Panc1 (cell line): ENCODE data around the gene SUGP1. TPM values are rescaled to one million over a fixed set of nuclear protein-coding genes. Genes with fewer than 3 reads are reported as not detected.
A peak's percentile ranks its signal among the peaks of the same experiment; 100 is the strongest.

Experiments
- ATAC-seq: fragments of 200-7000 bp; cut with Tn5 transposase; 2 replicates; pipeline ENCODE4 v1.9.1; 2020; ENCODE audit warnings: mild to moderate bottlenecking, moderate library complexity
- BruUV-seq: library from RNA; stranded (reverse); fragments of 400-500 nt; replicated peaks from 2 replicates; lab custom pipeline; 2021; lab: Mats Ljungman, UMichigan
- CTCF ChIA-PET: fragments of 300-600 bp; sonication (Branson Sonifier 250); formaldehyde crosslinking; loops from one replicate; lab custom pipeline; 2022; ENCODE audit warnings: antibody characterized with exemption; lab: Charles Lee
- POLR2A ChIA-PET: fragments of 300-600 bp; sonication (Branson Sonifier 250); formaldehyde crosslinking; loops from one replicate; lab custom pipeline; 2022; ENCODE audit warnings: antibody characterized with exemption; lab: Charles Lee
- DNase-seq: peaks from one replicate; pipeline ENCODE4 v3.0.0-alpha.2; 2010; ENCODE audit warnings: low read depth, low spot score
- H3K27ac ChIP-seq: 2 replicates; pipeline ENCODE4 v1.5.1; 2011; ENCODE audit warnings: mild to moderate bottlenecking, low read length, inconsistent platforms
- H3K27me3 ChIP-seq: fragments of 200-500 bp; sonication (Bioruptor generic); 2 replicates; pipeline ENCODE4 v1.6.0; 2014; ENCODE audit warnings: low read length, inconsistent platforms; ENCODE audit not compliant: control insufficient read depth, insufficient read depth
- H3K36me3 ChIP-seq: fragments of 200-500 bp; sonication (Bioruptor generic); 2 replicates; pipeline ENCODE4 v1.5.1; 2014; ENCODE audit warnings: inconsistent platforms, mild to moderate bottlenecking, low read length, moderate library complexity; ENCODE audit not compliant: control insufficient read depth, insufficient read depth
- H3K4me1 ChIP-seq: 2 replicates; pipeline ENCODE4 v1.5.1; 2011; ENCODE audit warnings: inconsistent platforms, mild to moderate bottlenecking, low read length, moderate library complexity; ENCODE audit not compliant: control insufficient read depth, insufficient read depth
- H3K4me3 ChIP-seq, 2 experiments: 2 replicates each; pipeline ENCODE4 v1.5.1; 2011 to 2012; ENCODE audit warnings: low read depth in 2 of 2, low read length in 2 of 2, mild to moderate bottlenecking in 2 of 2, inconsistent platforms in 1 of 2, moderate library complexity in 1 of 2
- H3K9me3 ChIP-seq: fragments of 200-500 bp; sonication (Bioruptor generic); 2 replicates; pipeline ENCODE4 v1.5.1; 2014; ENCODE audit warnings: low read depth, mild to moderate bottlenecking, inconsistent platforms, low read length, moderate library complexity; ENCODE audit not compliant: control insufficient read depth, insufficient read depth
- POLR2AphosphoS5 ChIP-seq: IDR thresholded peaks from 2 replicates; pipeline ENCODE4 v1.6.1; 2012; ENCODE audit warnings: mild to moderate bottlenecking, low read depth, low read length, moderate library complexity
- REST ChIP-seq, 2 experiments: IDR thresholded peaks; 2 replicates each; pipeline ENCODE4 v1.6.1; 2011 to 2012; ENCODE audit warnings: low read depth in 2 of 2, control low read depth in 1 of 2, low read length in 1 of 2, mild to moderate bottlenecking in 1 of 2, moderate library complexity in 1 of 2; ENCODE audit not compliant: insufficient read depth in 1 of 2
- SIN3A ChIP-seq: IDR thresholded peaks from 2 replicates; pipeline ENCODE4 v1.6.1; 2012; ENCODE audit warnings: low read depth, mild to moderate bottlenecking, low read length, moderate library complexity, borderline replicate concordance; ENCODE audit not compliant: insufficient read depth
- TCF7L2 ChIP-seq: IDR thresholded peaks from 2 replicates; pipeline ENCODE4 v1.6.1; 2011; ENCODE audit warnings: mild to moderate bottlenecking, low read depth, low read length, inconsistent platforms
- in situ Hi-C: cut with HindIII; loops from 2 replicates; pipeline ENCODE4 v1.10.0; 2016; ENCODE audit warnings: low sequenced_read_pairs, low pct_unique_long_range_greater_than_20kb
- intact Hi-C: fragments of 100-400 bp; cut with micrococcal nuclease; formaldehyde crosslinking; loops from one replicate; pipeline ENCODE4 v1.10.0; 2022; ENCODE audit not compliant: unreplicated experiment
- total RNA-seq: library from RNA; stranded (reverse); gene quantifications from one replicate; pipeline ENCODE4 v1.2.1, GENCODE V29; 2021; ENCODE audit not compliant: unreplicated experiment
- TF ChIP-seq, protein P1 (sequence below): fragments of 450-650 bp; IDR thresholded peaks from 2 replicates; pipeline ENCODE4 v1.5.1; 2017; ENCODE audit warnings: mild to moderate bottlenecking

The SUGP1 gene
- total RNA-seq, 1 experiment from 2014 or later, result 41.5 TPM

DNA sequence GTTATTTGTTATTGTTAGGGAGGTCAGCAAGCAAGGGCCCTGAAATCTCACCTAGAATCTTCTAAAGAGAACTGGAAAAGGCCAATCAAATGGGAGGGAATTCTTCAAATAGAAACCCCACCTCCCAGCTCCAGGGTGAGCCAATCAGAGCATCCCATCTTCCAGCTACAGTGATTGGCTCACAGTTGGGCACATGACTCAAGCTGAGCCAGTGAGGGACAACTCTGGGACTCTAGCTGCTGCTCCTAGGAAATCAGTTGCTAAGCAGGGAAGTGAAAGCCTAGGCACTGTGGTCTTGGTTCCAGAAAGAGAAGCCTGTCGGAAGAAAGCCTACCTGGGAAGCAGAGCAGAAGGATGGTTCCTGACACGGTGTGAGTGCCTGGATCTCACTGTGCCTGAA, 60.6 kb downstream of the SUGP1 start:
- POLR2A ChIA-PET, result interaction anchor here (0.6 kb wide), 1 partner anchor 232 kb away, joined by 3 read pairs; no protein-coding TSS in a partner anchor
- CTCF ChIA-PET, result no interaction called here
- in situ Hi-C loops, result no loop called here

GRCh38 chr19:19258589-19259338, 61.5 kb downstream of the SUGP1 start:
- intact Hi-C loops, result no loop called here
- BruUV-seq, result no TSS peak
- Histone ChIP-seq H3K27me3 (no peaks in the 10 kb centered on the region; the same call in 1 of the 2 replicates), H3K4me3 (no peak overlapping the region), H3K27ac (no peak overlapping the region), H3K36me3 (no peaks in the 10 kb centered on the region), H3K9me3 (no peaks in the 10 kb centered on the region), H3K4me1 (no peaks in the 10 kb centered on the region)
- ATAC-seq (no peak), DNase-seq (no peak)
- ChIA-PET POLR2A (no interaction called here), CTCF (no interaction called here)
- TF ChIP-seq, protein P1, sequence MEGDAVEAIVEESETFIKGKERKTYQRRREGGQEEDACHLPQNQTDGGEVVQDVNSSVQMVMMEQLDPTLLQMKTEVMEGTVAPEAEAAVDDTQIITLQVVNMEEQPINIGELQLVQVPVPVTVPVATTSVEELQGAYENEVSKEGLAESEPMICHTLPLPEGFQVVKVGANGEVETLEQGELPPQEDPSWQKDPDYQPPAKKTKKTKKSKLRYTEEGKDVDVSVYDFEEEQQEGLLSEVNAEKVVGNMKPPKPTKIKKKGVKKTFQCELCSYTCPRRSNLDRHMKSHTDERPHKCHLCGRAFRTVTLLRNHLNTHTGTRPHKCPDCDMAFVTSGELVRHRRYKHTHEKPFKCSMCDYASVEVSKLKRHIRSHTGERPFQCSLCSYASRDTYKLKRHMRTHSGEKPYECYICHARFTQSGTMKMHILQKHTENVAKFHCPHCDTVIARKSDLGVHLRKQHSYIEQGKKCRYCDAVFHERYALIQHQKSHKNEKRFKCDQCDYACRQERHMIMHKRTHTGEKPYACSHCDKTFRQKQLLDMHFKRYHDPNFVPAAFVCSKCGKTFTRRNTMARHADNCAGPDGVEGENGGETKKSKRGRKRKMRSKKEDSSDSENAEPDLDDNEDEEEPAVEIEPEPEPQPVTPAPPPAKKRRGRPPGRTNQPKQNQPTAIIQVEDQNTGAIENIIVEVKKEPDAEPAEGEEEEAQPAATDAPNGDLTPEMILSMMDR, result no peak
- TF ChIP-seq REST (IDR thresholded peaks at IDR 0.05; ENCODE audit: insufficient read depth in 1 of 2, low read depth in 2 of 2, low read length in 1 of 2) (no peak), TCF7L2 (no peak), POLR2AphosphoS5 (no peak), SIN3A (no peak)
- in situ Hi-C loops, result no loop called here

More for the DNA sequence above, 60.6 kb downstream of the SUGP1 start:
- ATAC-seq (0 out of 2 replicates have a peak, but pooled peaks have one; percentile 59), DNase-seq (no peak)
- Histone ChIP-seq H3K27me3 (no peaks in the 10 kb centered on the region; the same call in 1 of the 2 replicates), H3K9me3 (no peaks in the 10 kb centered on the region), H3K27ac (no peak overlapping the region), H3K4me1 (no peaks in the 10 kb centered on the region), H3K4me3 (no peak overlapping the region), H3K36me3 (no peaks in the 10 kb centered on the region)
- intact Hi-C loops, result no loop called here
- TF ChIP-seq SIN3A, result no peak
- TF ChIP-seq, protein P1, result no peak
- no TSS peak for BruUV-seq
